T follicular helper cell (primary cell): ENCODE measurements around the gene EVL.

Experiments used
- DNase-seq: peaks from one replicate; pipeline ENCODE4 v3.0.0-alpha.2; 2020; ENCODE audit warnings: low read depth

Gene EVL

GRCh38 chr14:100084591-100084990 is 19.4 kb downstream of the EVL start:
- DNase-seq: no peak

GRCh38 chr14:100085462-100085861 is 20.2 kb downstream of the EVL start:
- DNase-seq: no peak

GRCh38 chr14:100086361-100086760 is 21.1 kb downstream of the EVL start:
- DNase-seq: no peak

GRCh38 chr14:100088226-100088625 is 23.0 kb downstream of the EVL start:
- no peak for DNase-seq

- DNase-seq: no peak
Observed at GRCh38 chr14:100091386-100091785, 26.2 kb downstream of the EVL start.

GRCh38 chr14:100092832-100093231 is 27.6 kb downstream of the EVL start:
- DNase-seq: no peak

GRCh38 chr14:100093319-100093718 is 28.1 kb downstream of the EVL start:
- DNase-seq: no peak

GRCh38 chr14:100096656-100097055 is 31.4 kb downstream of the EVL start:
- no peak for DNase-seq

GRCh38 chr14:100098171-100098570 is 32.9 kb downstream of the EVL start:
- no peak for DNase-seq

GRCh38 chr14:100100032-100100703 is 34.9 kb downstream of the EVL start:
- DNase-seq: no peak

GRCh38 chr14:100102156-100102785 is 37.0 kb downstream of the EVL start:
- DNase-seq: no peak

GRCh38 chr14:100103250-100104005 is 38.2 kb downstream of the EVL start:
- DNase-seq: no peak

- no peak for DNase-seq
Observed at GRCh38 chr14:100104006-100104352, 38.8 kb downstream of the EVL start.

GRCh38 chr14:100104523-100105300 is 39.5 kb downstream of the EVL start:
- no peak for DNase-seq

- no peak for DNase-seq
Observed at GRCh38 chr14:100105357-100106169, 40.3 kb downstream of the EVL start.

GRCh38 chr14:100106250-100107112 is 41.3 kb downstream of the EVL start:
- peak; percentile 71 for DNase-seq

GRCh38 chr14:100107236-100107635 is 42.0 kb downstream of the EVL start:
- DNase-seq: no peak

- peak; percentile 83 for DNase-seq
Observed at GRCh38 chr14:100108042-100108825, 43.0 kb downstream of the EVL start.

- no peak for DNase-seq
Observed at GRCh38 chr14:100108840-100109593, 43.8 kb downstream of the EVL start.
